Left cardiac atrium (tissue), 4 donors: Measurements from ENCODE around the gene CACNG6. TPM values are rescaled to one million over a fixed set of nuclear protein-coding genes. Genes with fewer than 3 reads are reported as not detected.

ENCODE experiments used
- ATAC-seq, 2 donors: fragments of 200-7000 bp; cut with Tn5 transposase; one replicate each; pipeline ENCODE4 v1.9.1; 2020; ENCODE audit warnings: mild to moderate bottlenecking in 2 of 2, moderate library complexity in 2 of 2
- DNase-seq: peaks from one replicate; pipeline ENCODE4 v3.0.0-alpha.2; 2020
- intact Hi-C, 2 donors: fragments of 100-400 bp; cut with DNase I; formaldehyde crosslinking; loops; one replicate each; pipeline versions ENCODE4 v1.14.1 to v1.15.1; 2022 to 2023
- total RNA-seq, 2 donors: library from RNA; stranded (reverse); fragmentation: NEBNext Ultra II Directional; extraction: Animal tissue kit (Norgen Biotek cat#: 25700); gene quantifications; one replicate each; pipeline ENCODE4 v1.2.1, GENCODE V29; 2021
- donor health status: DM: no; HTN: yes; CAD: no.
- donor health status: DM: no; HTN: yes; CAD: no; lungs with severe emphysema.
- donor health status: DM: yes; HTN: yes; CAD: no.
- donor health status: Dilated cardiomyopathy.

Gene CACNG6
- total RNA-seq, 2 donors from 2014 or later, result 0.21 TPM; not detected in 1

DNA sequence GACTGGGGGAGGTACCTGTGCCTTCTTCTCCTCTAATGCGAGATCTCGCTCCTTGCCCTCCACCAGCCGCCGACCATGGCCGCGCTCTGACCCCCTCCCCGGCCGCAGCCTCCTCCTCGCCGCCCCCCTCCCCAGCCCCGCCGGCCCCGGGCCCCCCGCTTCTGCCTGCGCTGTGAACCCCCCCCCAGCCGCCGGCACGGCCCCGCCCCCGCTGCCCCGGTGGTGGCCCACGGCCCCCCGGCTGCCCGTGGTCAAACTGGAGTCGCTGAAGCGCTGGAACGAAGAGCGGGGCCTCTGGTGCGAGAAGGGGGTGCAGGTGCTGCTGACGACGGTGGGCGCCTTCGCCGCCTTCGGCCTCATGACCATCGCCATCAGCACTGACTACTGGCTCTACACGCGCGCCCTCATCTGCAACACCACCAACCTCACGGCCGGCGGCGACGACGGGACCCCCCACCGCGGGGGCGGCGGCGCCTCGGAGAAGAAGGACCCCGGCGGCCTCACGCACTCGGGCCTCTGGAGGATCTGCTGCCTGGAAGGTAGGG lies 28.5 kb upstream of the CACNG6 start, which contains the start of gene CACNG8:
Gene CACNG8 (plus strand): TSS at position 51 of the 545 bp plus-strand sequence.
- no peak for ATAC-seq
- no peak for DNase-seq
- intact Hi-C loops, result no loop called here

DNA sequence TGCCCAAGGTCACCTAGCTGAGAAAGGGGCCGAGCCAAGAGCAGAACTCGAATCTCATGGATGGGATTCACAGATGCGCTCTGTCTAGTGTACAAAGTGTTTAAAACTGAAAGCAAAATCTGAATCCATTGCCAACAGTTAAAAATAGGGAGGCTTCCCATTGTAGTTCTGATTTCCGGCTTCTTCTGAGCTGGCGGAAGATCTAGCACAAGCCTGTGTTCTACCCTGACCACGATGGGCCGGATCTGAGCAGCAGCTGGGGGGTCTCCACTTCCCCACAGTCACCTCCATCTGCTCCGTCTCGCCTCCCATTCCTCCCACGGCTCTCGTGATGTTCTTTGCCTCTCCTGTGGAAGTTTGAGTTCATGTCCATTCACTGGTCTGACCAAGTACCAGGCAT lies 26.3 kb upstream of the CACNG6 start:
- intact Hi-C loops, result no loop called here
- ATAC-seq, result no peak
- DNase-seq, result no peak

DNA sequence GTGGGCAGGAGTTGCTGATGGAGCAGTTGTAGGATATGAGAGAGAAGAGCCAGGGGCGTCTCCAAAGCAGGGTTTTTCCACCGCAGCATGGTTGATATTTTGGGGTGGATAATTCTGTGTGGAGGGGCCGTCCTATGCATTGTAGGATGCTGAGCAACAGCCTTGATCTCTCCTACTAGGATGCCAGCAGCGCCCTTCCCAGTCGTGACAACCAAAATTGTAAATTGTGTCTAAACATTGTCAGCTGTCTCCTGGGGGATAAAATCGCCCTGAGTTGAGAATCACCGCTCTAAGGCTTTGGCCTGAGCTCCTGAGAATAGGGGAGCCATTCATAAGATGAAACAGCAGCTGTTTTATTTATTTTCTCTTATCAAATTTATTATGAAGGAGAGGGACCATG lies 24.5 kb upstream of the CACNG6 start:
- intact Hi-C loops, result no loop called here
- ATAC-seq (no peak), DNase-seq (no peak)

DNA sequence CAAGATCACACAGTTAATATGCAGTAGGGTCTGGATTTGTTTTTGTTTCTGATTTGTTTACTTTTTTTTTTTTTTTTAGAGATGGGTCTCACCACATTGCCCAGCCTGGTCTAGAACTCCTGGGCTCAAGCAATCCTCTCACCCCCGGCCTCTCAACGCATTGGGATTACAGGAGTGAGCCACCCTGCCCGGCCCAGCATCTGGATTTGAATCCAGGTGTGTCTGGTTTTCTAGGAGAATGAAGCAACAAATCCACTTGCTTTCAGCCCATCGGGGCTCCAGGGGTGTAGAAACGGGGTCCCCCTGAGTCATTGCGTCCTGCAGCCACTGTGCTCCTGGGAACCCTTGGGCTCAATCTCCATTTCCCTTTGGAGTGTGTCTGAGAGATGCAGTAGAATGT lies 22.1 kb upstream of the CACNG6 start:
- ATAC-seq (no peak), DNase-seq (no peak)
- intact Hi-C loops, result no loop called here

DNA sequence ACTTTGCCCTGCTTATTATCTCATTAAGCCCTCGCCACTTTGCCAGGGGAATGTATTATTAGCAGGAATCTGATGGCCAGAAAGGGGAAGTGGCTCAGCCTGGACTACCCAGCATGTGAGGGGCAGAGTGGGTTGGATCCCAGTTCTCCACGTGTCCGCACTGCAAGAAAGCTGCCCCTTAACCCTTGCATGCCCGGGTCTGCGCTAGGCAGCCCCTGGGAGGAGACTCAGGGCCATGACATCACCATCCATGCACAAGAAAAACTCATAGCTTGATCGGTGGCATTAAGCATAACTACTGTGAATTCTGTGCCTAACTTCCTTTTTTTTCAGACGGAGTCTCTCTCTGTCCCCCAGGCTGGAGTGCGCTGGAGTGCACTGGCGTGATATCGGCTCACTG lies 19.8 kb upstream of the CACNG6 start:
- no peak for DNase-seq
- intact Hi-C loops, result no loop called here
- ATAC-seq, result no peak

DNA sequence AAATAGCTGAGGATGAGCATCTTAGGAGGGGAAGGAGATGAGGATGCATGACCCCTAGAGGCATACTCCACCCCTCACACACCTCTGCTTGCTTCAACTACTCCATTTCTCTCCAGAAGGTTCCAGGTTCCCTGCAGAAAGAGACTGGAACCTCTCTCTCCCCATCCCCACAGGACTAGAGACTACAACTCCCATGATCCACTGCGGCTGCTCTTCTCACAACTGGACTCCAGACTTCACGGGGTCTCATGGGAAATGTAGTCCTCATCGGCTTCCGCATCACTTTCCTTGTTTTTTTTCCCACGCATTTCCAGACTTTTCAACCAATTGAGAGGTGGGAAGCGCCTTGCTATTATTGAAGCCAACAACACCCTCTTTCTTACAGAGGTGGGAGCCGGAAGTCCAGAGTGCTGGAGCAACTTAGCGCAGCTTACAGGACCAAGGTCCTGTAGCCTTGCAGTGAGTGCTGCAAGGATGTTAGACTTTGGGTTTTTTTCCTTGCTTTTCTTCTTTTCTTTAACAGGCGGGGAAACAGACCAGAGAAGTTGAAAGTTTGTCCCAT lies 13.9 kb upstream of the CACNG6 start:
- DNase-seq (peak; percentile 88), ATAC-seq (peak; percentile 79 to 86)
- intact Hi-C loops, result no loop called here

DNA sequence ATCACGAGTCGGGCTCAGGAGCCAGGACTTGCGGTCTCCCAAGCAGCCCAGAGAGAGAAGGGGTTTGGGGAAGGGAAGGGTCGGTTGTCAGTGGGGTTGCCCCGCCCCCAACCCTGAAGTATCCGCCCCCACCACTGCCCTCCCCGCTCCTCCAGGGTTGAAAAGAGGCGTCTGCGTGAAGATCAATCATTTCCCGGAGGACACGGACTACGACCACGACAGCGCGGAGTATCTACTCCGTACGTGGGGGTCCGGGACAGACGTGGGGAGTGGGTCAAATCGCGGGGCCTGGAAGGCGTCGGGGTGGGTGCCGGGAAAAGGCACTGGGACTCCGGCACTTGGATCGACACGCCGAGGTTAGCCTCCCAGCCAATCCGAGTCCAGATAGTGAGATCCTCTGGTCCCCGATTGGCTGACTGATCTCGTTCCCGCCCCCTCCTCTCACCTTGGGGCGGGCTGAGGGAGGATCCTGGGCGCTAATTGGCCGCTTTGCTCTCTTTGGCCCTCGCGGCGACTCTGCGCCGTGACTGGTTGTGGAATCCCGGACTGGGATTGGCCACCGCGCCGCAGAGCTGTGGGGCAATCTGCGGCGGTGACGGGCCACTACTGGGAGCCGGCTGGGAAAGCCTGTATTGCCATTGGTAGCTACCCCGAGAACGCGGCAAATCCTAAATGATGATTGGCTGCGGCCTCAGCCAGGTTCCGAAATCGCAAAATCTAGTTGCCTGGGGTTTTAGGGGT lies 13.3 kb upstream of the CACNG6 start:
- ATAC-seq (peak; percentile 62 to 65), DNase-seq (peak; percentile 74)
- intact Hi-C loops, result no loop called here

DNA sequence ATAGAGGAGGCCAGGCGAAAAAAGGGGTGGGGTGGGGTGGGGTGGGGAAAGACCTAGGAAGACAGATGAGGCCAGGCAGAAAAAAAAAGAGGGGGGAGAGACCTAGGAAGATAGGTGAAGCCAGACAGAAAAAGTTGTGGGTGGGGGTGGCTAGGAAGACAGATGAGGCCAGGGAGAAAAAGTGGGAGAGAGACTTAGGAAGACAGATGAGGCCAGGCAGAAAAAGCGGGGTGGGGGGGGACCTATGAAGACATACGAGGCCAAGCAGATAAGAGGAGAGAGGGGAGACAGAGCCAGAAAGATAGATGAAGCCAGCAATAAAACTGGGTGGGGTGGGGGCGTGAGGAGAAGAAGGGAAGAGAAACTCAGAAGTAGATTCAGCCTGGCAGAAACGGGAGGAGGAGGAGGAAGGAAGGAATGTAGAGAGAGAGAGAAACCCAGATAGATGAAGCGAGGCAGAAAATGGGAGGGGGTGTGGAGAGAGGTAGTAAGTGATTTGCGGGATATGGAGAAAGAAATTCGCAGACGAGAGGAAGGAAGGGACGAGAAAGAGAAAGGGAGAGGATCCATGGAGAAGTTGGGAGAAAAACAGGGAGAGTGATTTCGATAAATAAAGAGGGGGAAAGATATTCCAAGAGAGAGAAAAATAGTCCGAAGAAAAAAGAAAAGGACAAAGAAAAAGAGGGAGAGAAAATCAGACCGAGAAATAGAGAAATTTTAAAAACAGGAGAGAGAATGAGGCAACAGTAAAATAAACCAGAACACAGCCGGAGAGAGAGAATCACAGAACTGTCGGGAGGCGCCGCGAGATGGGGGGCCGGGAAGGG lies 12.2 kb upstream of the CACNG6 start:
- ATAC-seq, result no peak
- intact Hi-C loops, result no loop called here
- DNase-seq, result no peak

DNA sequence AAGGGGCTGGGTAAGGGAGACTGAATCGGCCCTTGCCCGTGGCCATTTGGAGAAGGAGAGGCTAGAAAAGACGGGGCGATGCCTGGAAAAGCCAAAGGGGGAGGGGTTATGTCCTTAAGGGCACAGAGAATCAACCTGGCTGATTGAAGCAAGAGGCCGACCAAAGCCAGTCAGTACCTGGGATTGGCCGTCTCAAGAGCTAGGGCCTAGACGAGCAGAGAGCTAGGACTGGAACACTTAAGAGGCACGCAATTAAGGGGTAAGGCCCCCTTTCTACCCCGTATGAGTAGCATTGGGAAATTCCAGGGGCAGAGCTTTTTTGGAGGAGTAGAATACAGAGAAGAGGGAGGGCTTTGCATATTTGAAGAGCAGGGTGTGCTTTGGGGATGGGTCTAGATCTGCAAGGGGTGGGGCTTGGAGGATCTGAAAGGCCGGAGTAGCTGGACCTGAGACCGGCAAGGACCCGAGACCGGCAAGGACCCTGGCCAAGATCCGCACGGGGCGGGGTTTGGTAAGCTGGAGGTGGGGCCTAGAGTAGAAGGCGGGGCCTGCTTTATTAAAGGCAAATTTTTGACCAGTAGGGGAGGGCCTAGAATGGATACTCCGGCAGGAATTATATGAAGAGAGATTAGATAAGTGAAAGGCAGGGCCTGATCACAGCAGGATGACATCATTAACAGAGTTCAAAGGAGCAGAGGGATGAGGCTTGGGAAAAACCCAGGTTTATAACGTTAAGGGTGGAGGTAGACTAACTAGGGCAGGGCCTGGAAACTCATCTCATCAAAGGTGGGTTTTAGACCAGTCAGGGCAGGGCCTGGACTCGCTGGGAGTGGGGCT lies 10.7 kb upstream of the CACNG6 start:
- intact Hi-C loops, result no loop called here
- ATAC-seq, result peak in 1 of 2 donors; percentile 28
- peak; percentile 68 for DNase-seq

DNA sequence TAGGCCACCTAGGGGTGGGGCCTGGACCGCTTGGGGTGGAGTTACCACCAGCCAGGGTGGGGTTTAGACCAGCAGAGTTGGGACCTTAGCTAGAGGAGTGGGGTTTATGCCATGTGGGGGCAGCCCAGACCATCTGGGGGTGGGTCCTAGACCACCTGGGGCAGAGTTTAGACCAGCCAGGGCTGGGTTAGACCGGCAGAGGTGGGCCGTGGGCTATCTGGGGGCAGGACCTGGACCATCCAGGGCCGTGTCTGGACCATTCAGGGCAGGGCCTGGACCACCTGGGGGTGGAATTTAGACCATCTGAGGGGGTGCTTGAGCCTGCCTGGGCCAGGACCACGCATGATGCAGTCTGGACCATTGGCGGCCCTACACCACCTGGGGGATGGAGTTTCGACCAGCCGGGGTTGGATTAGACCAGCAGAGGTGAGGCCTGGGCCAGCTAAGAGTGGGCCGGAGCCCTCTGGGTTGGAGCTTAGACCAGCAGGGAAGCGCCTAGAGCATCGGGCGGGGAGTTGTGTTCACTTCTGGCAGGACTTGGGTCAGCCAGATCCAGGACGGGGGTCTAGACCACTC lies 10.0 kb upstream of the CACNG6 start:
- intact Hi-C loops, result no loop called here
- ATAC-seq (no peak), DNase-seq (no peak)

DNA sequence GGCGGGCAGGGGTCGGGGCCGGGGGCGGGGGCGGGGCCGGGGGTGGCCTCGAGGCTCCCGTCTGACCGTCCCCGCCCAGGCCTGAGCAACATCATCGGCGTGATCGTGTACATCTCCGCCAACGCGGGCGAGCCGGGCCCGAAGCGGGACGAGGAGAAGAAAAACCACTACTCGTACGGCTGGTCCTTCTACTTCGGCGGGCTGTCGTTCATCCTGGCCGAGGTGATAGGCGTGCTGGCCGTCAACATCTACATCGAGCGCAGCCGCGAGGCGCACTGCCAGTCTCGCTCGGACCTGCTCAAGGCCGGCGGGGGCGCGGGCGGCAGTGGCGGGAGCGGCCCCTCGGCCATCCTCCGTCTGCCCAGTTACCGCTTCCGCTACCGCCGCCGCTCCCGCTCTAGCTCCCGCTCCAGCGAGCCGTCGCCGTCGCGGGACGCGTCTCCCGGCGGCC lies 9.4 kb upstream of the CACNG6 start:
- no peak for ATAC-seq
- intact Hi-C loops, result no loop called here
- DNase-seq, result no peak

DNA sequence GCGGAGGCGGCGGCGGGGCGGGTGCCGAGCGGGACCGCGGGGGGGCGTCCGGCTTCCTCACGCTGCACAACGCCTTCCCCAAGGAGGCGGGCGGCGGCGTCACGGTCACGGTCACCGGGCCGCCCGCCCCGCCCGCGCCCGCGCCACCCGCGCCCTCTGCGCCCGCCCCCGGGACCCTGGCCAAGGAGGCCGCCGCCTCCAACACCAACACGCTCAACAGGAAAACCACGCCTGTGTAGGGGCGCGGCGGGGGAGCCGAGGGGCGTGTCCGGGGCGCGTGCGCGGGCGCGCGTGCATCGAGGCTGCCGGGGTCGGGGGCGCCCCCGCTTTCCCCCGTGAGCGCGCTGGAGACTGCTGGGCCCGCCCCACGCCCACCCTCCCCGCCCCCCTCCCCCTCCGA lies 8.8 kb upstream of the CACNG6 start:
- ATAC-seq (peak in 1 of 2 donors; percentile 25), DNase-seq (peak; percentile 81)
- intact Hi-C loops, result no loop called here

DNA sequence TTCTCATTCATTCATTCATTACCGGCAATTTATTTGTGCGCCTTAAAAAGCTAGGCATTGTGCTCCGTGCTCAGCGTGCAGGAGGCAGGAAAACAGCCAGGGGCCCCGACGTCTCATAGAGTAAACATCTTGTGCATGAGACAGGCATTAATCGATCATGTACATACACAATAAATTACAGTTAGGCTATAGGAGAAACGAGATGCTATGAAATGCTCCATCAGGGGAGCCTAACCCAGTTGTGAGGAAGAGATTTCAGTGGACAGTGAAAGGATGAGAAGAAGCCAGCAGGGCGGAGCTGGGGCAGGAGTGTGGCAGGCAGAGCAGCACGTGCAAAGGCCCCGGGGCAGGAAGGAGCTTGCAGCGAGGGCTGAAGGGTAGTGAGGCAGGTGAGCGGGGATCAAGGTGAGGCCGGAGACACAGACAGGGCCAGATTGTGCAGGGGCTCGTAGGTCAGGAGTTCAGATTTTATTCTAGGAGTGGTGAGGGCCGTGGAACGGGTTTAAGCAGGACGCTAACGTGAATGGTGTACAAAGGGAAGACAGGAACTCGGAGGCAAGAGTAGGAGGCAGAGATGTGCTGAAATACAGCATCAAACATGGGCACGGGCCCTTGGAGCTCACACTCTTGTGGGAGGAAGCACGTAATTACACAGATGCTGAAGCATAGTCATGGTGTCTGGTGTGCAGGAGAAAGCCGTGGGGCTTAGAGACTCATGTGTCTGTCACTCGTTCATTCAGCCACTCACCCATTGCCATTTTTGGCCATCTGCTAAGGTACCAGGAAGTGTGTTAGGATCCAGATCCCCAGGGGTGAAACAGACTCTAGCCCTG lies 7.8 kb upstream of the CACNG6 start:
- DNase-seq, result no peak
- ATAC-seq, result no peak
- intact Hi-C loops, result no loop called here

DNA sequence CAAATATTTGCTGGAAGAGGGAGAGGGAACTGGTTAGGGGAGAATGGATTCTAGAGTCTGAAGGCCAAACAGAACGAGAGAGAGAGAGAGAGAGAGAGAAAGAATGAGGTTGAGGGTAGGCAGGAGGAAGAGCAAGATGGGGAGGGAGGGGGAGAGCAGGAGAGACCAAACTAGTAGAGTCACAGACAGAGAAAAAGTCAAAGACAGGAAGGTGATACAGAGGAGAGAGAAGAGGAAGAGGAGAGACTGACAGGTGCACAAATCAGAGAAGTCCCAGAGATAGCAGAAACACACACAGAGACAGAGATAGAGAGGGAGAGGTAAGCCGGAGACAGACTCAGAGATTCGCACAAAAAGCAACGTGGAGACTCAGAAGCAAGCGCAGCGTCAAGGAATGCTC lies 5.6 kb upstream of the CACNG6 start:
- intact Hi-C loops, result no loop called here
- ATAC-seq, result no peak
- no peak for DNase-seq

DNA sequence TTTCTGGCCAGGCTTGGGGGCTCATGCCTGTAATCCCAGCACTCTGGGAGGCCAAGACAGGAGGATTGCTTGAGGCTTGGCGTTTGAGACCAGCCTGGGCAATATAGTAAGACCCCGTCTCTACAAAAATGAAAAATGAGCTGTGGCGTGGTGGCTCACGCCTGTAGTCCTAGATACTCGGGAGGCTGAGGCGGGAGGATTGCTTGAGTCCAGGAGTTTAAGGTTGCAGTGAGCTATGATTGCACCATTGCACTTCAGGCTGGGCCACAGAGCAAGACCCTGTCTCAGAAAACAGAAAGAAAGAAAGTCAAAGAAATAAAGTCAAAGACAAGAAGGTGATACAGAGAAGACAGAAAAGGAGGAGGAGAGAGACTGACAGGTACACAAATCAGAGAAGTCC lies 2.5 kb upstream of the CACNG6 start:
- intact Hi-C loops, result no loop called here
- DNase-seq (no peak), ATAC-seq (no peak)

DNA sequence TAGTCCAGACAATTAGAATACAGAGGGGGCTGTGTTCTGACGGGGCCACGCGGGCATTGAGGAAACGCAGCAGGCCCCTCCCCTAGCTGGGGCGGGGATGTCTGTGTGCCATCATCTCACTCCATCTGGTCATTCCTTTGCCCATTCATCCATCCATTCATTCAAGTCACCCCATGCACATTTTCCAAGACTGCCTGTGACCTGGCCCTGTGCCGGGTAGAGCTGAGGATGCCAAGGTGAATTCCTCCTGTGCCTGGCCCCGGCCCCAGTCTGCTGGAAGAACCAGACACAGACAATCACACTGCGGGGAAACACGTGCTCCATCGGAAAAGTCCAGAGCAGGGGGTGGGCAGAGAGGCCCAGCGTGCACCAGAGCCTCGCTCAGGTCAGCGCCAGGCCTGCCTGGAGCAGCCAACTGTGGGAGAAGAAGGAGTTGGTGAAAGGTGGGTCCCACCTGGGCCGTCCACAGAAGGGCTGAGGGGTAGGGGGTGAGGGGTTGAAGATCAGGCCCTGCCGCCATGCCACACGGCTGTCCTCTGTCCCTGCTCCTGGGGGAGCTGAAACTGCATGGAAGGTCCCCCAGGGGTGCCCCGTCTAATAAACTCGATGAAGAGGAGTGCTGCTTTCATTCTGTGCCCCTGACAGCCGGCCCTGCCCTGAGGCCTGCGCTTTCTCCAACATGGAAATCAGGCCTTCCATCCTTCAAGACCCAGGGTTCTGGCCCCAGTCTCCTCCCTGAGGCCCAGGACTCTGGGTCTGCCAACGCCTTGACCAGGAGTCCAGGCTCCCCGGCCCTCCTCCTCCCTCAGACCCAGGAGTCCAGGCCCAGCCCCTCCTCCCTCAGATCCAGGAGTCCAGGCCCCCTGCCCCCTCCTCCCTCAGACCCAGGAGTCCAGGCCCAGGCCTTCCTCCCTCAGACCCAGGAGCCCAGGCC lies 1.6 kb upstream of the CACNG6 start:
- intact Hi-C loops, result no loop called here
- DNase-seq, result peak; percentile 65
- ATAC-seq, result peak; percentile 13 to 53

DNA sequence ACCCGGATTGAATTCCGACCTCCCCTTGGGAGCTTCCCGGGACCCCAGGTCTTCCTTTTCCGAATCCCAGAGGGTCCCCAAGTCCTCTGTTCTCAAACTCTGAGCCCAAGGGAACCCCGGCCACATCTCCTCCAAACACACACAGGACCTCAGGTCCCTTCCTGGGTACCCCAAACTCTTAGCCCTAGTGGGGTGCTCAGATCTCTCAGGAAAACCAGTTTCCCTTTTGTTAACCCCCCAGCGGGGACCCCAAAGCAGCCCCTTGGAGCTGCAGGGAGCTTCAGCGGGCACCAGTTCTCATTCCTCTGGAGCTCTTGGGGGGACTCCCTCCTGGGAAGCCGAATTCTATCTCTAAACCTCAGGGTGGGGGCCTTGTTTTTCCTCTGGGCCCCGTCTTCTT lies 774 bp downstream of the CACNG6 start:
- intact Hi-C loops, result no loop called here
- DNase-seq, result no peak
- no peak for ATAC-seq
